CD14-positive monocyte (primary cell): ENCODE measurements around the gene CNTNAP2. TPM values are rescaled to one million over a fixed set of nuclear protein-coding genes. Genes with fewer than 3 reads are reported as not detected.

Source experiments
- DNase-seq, 3 donors: peaks; one replicate each; pipeline ENCODE4 v3.0.0-alpha.2; 2011 to 2022
- H2AFZ ChIP-seq: 2 replicates; pipeline ENCODE4 v1.6.0; 2012; ENCODE audit warnings: mild to moderate bottlenecking, low read depth, low read length, inconsistent platforms; ENCODE audit not compliant: insufficient read depth, poor library complexity, severe bottlenecking
- H3K27ac ChIP-seq, 2 donors: 1 replicate in 1 of 2; 2 replicates in 1 of 2; pipeline ENCODE4 v1.5.1; 2012 to 2013; ENCODE audit warnings: low read length in 2 of 2, control low read depth in 1 of 2, inconsistent platforms in 1 of 2, low read depth in 1 of 2, mild to moderate bottlenecking in 1 of 2
- H3K27me3 ChIP-seq, 2 donors: one replicate each; pipeline versions ENCODE4 v1.6.0 to v1.6.1; 2011 to 2013; ENCODE audit warnings: low read length in 2 of 2; ENCODE audit not compliant: control insufficient read depth in 2 of 2, insufficient read depth in 2 of 2
- H3K36me3 ChIP-seq, 2 donors: replicated peaks in 1 of 2; 1 replicate in 1 of 2; 2 replicates in 1 of 2; pipeline versions ENCODE4 v1.5.1 to v1.6.1; 2012 to 2013; ENCODE audit warnings: low read length in 2 of 2, control low read depth in 1 of 2, inconsistent platforms in 1 of 2, mild to moderate bottlenecking in 1 of 2; ENCODE audit not compliant: insufficient read depth in 2 of 2, control insufficient read depth in 1 of 2
- H3K4me1 ChIP-seq, 2 donors: 1 replicate in 1 of 2; 2 replicates in 1 of 2; pipeline versions ENCODE4 v1.5.1 to v1.6.1; 2012 to 2013; ENCODE audit warnings: low read length in 2 of 2, control low read depth in 1 of 2, inconsistent platforms in 1 of 2, mild to moderate bottlenecking in 1 of 2, moderate library complexity in 1 of 2; ENCODE audit not compliant: insufficient read depth in 2 of 2, control insufficient read depth in 1 of 2
- H3K4me2 ChIP-seq: replicated peaks from 2 replicates; pipeline ENCODE3; 2012; ENCODE audit warnings: low read length, moderate library complexity, mild to moderate bottlenecking; ENCODE audit not compliant: poor library complexity, severe bottlenecking; ENCODE audit errors: extremely low read depth
- H3K4me3 ChIP-seq, 3 experiments: fragments of 200-600 bp in 1 of 3; sonication (generic) in 1 of 3; replicated peaks in 1 of 3; 1 replicate in 2 of 3; 2 replicates in 1 of 3; pipeline ENCODE4 v1.5.1; 2011 to 2013; ENCODE audit warnings: low read length in 3 of 3, mild to moderate bottlenecking in 3 of 3, control low read depth in 2 of 3, low read depth in 2 of 3, inconsistent platforms in 1 of 3, moderate library complexity in 1 of 3
- H3K79me2 ChIP-seq: 2 replicates; pipeline ENCODE4 v1.6.0; 2012; ENCODE audit warnings: mild to moderate bottlenecking, control low read depth, inconsistent platforms, low read length, moderate library complexity; ENCODE audit not compliant: insufficient read depth
- H3K9ac ChIP-seq: 2 replicates; pipeline ENCODE4 v1.6.0; 2017; ENCODE audit warnings: low read length, mild to moderate bottlenecking; ENCODE audit not compliant: insufficient read depth, poor library complexity, severe bottlenecking
- H3K9me3 ChIP-seq, 2 donors: replicated peaks in 1 of 2; 1 replicate in 1 of 2; 2 replicates in 1 of 2; pipeline versions ENCODE4 v1.5.1 to v1.6.1; 2012 to 2013; ENCODE audit warnings: low read length in 2 of 2, control low read depth in 1 of 2; ENCODE audit not compliant: control insufficient read depth in 1 of 2, insufficient read depth in 1 of 2
- H4K20me1 ChIP-seq: 2 replicates; pipeline ENCODE4 v1.6.0; 2012; ENCODE audit warnings: mild to moderate bottlenecking, low read length, control low read depth, moderate library complexity; ENCODE audit not compliant: insufficient read depth
- H3K27ac Mint-ChIP-seq, 7 donors: one replicate each; pipeline ENCODE4 v1.8.0; 2020; ENCODE audit warnings: mild to moderate bottlenecking in 7 of 7, mixed read lengths in 7 of 7, moderate library complexity in 6 of 7, inconsistent platforms in 2 of 7
- H3K27me3 Mint-ChIP-seq, 3 donors: one replicate each; pipeline ENCODE4 v1.8.0; 2021 to 2022; ENCODE audit warnings: low read depth in 3 of 3, mild to moderate bottlenecking in 3 of 3, mixed read lengths in 3 of 3, moderate library complexity in 3 of 3, inconsistent platforms in 1 of 3
- H3K36me3 Mint-ChIP-seq, 2 donors: one replicate each; pipeline ENCODE4 v1.8.0; 2020; ENCODE audit warnings: mixed read lengths in 2 of 2, inconsistent platforms in 1 of 2, mild to moderate bottlenecking in 1 of 2
- H3K4me1 Mint-ChIP-seq: one replicate; pipeline ENCODE4 v1.8.0; 2020; ENCODE audit warnings: mild to moderate bottlenecking, mixed read lengths
- H3K4me3 Mint-ChIP-seq, 2 donors: one replicate each; pipeline ENCODE4 v1.8.0; 2020; ENCODE audit warnings: mild to moderate bottlenecking in 2 of 2, mixed read lengths in 2 of 2, moderate library complexity in 1 of 2
- H3K9me3 Mint-ChIP-seq, 7 donors: one replicate each; pipeline ENCODE4 v1.8.0; 2020 to 2022; ENCODE audit warnings: mixed read lengths in 7 of 7, mild to moderate bottlenecking in 6 of 7, moderate library complexity in 6 of 7, inconsistent platforms in 2 of 7
- CTCF ChIP-seq: fragments of 200-600 bp; IDR thresholded peaks from one replicate; pipeline ENCODE4 v1.8.0; 2022; ENCODE audit warnings: antibody characterized with exemption, mild to moderate bottlenecking
- WGBS: methylation state at CpG from one replicate; pipeline ENCODE4 v1.1.5; 2013; ENCODE audit warnings: missing lambda C conversion rate; ENCODE audit not compliant: insufficient coverage; 5-methylcytosine and 5-hydroxymethylcytosine counted together
- intact Hi-C, 2 donors: fragments of 100-400 bp; cut with micrococcal nuclease; formaldehyde crosslinking; loops; one replicate each; pipeline versions ENCODE4 v1.15.0 to v1.15.1; 2023
- polyA plus RNA-seq, 3 donors: library from polyadenylated mRNA; depleted of rRNA in 1 of 3; unstranded in 2 of 3; stranded (reverse) in 1 of 3; fragments of 300-500 nt in 2 of 3; fragments of >200 nt in 1 of 3; fragmentation: Illumina TruSeq in 2 of 3; gene quantifications; 1 replicate in 2 of 3; 2 replicates in 1 of 3; pipeline ENCODE4 v1.2.3, GENCODE V29; 2012 to 2021

CNTNAP2 gene
- polyA plus RNA-seq, 3 donors: 0.01 TPM; not detected in 2

- peaks cover 0 to 3% (median 2%) of the 10 kb centered on the region in 7 donors for H3K9me3 Mint-ChIP-seq
- Histone ChIP-seq H3K9ac (no peak overlapping the region), H2AFZ (no peak overlapping the region), H3K4me1 (no peaks in the 10 kb centered on the region), H3K4me3 (no peak overlapping the region), H3K27ac (no peak overlapping the region), H3K4me2 (no peak overlapping the region), H4K20me1 (no peaks in the 10 kb centered on the region), H3K27me3 (no peaks in the 10 kb centered on the region), H3K36me3 (no peaks in the 10 kb centered on the region), H3K9me3 (no peaks in the 10 kb centered on the region), H3K79me2 (no peaks in the 10 kb centered on the region)
- no peak overlapping the region for H3K27ac Mint-ChIP-seq
- TF ChIP-seq CTCF: no peak
- no peaks in the 10 kb centered on the region for H3K4me1 Mint-ChIP-seq
- H3K27me3 Mint-ChIP-seq: peaks cover 0 to 2% (median 2%) of the 10 kb centered on the region in 3 donors
- H3K36me3 Mint-ChIP-seq: no peaks in the 10 kb centered on the region
- H3K4me3 Mint-ChIP-seq: no peak overlapping the region
- intact Hi-C loops: no loop called here
- no peak for DNase-seq
- no CpG with 5 or more reads among the region's 4 CpGs for WGBS
These were observed 1701.7 kb downstream of the CNTNAP2 start for GRCh38 chr7:147818317-147818716.

- TF ChIP-seq CTCF: no peak
- H3K4me3 ChIP-seq: no peak overlapping the region
- no peak overlapping the region for H3K9ac ChIP-seq
- H3K27me3 ChIP-seq: no peaks in the 10 kb centered on the region
- H3K79me2 ChIP-seq: no peaks in the 10 kb centered on the region
- intact Hi-C loops: no loop called here
- Mint-ChIP-seq H3K27ac (no peak overlapping the region), H3K27me3 (peaks cover 0 to 2% (median 0%) of the 10 kb centered on the region in 3 donors), H3K4me1 (no peaks in the 10 kb centered on the region), H3K4me3 (no peak overlapping the region), H3K36me3 (no peaks in the 10 kb centered on the region), H3K9me3 (peaks cover 0 to 3% (median under 1%) of the 10 kb centered on the region in 7 donors)
- no peak for DNase-seq
- H4K20me1 ChIP-seq: no peaks in the 10 kb centered on the region
- H3K36me3 ChIP-seq: no peaks in the 10 kb centered on the region
- H2AFZ ChIP-seq: no peak overlapping the region
- no peaks in the 10 kb centered on the region for H3K4me1 ChIP-seq
- no peak overlapping the region for H3K27ac ChIP-seq
- WGBS: no CpG with 5 or more reads among the region's 4 CpGs
- H3K9me3 ChIP-seq: peaks cover under 1 to 4% of the 10 kb centered on the region in 2 donors
- H3K4me2 ChIP-seq: no peak overlapping the region
These were observed 1708.1 kb downstream of the CNTNAP2 start for GRCh38 chr7:147824671-147825070.
